Upper lobe of left lung (tissue), 6 donors: ENCODE data around the gene FAM20B. TPM values are rescaled to one million over a fixed set of nuclear protein-coding genes. Genes with fewer than 3 reads are reported as not detected.

Experiments
- ATAC-seq, 2 donors: fragments of 200-7000 bp; cut with Tn5 transposase; one replicate each; pipeline ENCODE4 v1.9.1; 2022; ENCODE audit warnings: mild to moderate bottlenecking in 2 of 2, moderate library complexity in 2 of 2; ENCODE audit not compliant: low FRiP score in 2 of 2
- DNase-seq, 2 donors: peaks; one replicate each; pipeline ENCODE4 v3.0.0-alpha.2; 2019 to 2020
- H3K27ac ChIP-seq, 4 donors: fragments of 200-600 bp; sonication (generic); one replicate each; pipeline ENCODE4 v1.5.1; 2016 to 2019
- H3K27me3 ChIP-seq, 4 donors: fragments of 200-600 bp; sonication (generic); one replicate each; pipeline ENCODE4 v1.5.1; 2017 to 2019
- H3K36me3 ChIP-seq, 4 donors: fragments of 200-600 bp; sonication (generic); one replicate each; pipeline ENCODE4 v1.5.1; 2016 to 2019
- H3K4me1 ChIP-seq, 4 donors: fragments of 200-600 bp; sonication (generic); one replicate each; pipeline ENCODE4 v1.5.1; 2018 to 2019
- H3K4me3 ChIP-seq, 4 donors: fragments of 200-600 bp; sonication (generic); one replicate each; pipeline ENCODE4 v1.5.1; 2017 to 2019; ENCODE audit warnings: mild to moderate bottlenecking in 2 of 4, moderate library complexity in 1 of 4
- H3K9me3 ChIP-seq, 4 donors: fragments of 200-600 bp; sonication (generic); one replicate each; pipeline ENCODE4 v1.5.1; 2018 to 2019
- CTCF ChIP-seq, 6 experiments: fragments of 450-650 bp in 4 of 6; fragments of 200-600 bp in 2 of 6; sonication (generic) in 2 of 6; IDR thresholded peaks; one replicate each; pipeline ENCODE4 v1.5.1; 2016 to 2019; ENCODE audit warnings: antibody characterized with exemption in 6 of 6
- EP300 ChIP-seq, 4 donors: sonication (generic); formaldehyde crosslinking; IDR thresholded peaks; one replicate each; pipeline ENCODE4 v1.5.1; 2017; ENCODE audit warnings: antibody characterized with exemption in 4 of 4, control low read depth in 2 of 4
- POLR2A ChIP-seq, 4 donors: fragments of 450-650 bp; IDR thresholded peaks; one replicate each; pipeline ENCODE4 v1.5.1; 2016 to 2017; ENCODE audit warnings: antibody characterized with exemption in 4 of 4, mild to moderate bottlenecking in 2 of 4
- POLR2AphosphoS5 ChIP-seq, 2 donors: sonication (generic); formaldehyde crosslinking; IDR thresholded peaks; one replicate each; pipeline ENCODE4 v1.5.1; 2017; ENCODE audit warnings: antibody characterized with exemption in 2 of 2
- WGBS, 2 donors: methylation state at CpG; one replicate each; pipeline ENCODE4 v1.1.5; 2017 to 2018; 5-methylcytosine and 5-hydroxymethylcytosine counted together
- total RNA-seq, 6 donors: library from RNA; depleted of rRNA in 4 of 6; stranded (reverse); fragments of >200 nt in 4 of 6; gene quantifications; one replicate each; pipeline versions ENCODE4 v1.1.0 to v1.2.1, GENCODE V29; 2016 to 2021
- donor health status: DM: no; HTN: no; CAD: no; lungs with moderate emphysema.
- donor health status: DM: no; HTN: yes; CAD: no; lungs with severe emphysema.

The FAM20B gene
- total RNA-seq, 6 donors from 2014 or later = 7.3 to 41.7 (median 24.9) TPM

- Histone ChIP-seq H3K4me1 (peaks cover 11 to 39% (median 30%) of the 10 kb centered on the region in 4 donors), H3K36me3 (no peaks in the 10 kb centered on the region), H3K27ac (peak overlapping the region; percentile 93 to 99 (median 98)), H3K9me3 (no peaks in the 10 kb centered on the region), H3K27me3 (no peaks in the 10 kb centered on the region), H3K4me3 (peak overlapping the region; percentile 93 to 98 (median 94))
- 16 to 23% methylated on average over 11 of the region's 11 CpGs for WGBS, 2 donors
- TF ChIP-seq POLR2AphosphoS5 (IDR thresholded peaks at IDR 0.05) = no peak
- TF ChIP-seq POLR2A (IDR thresholded peaks at IDR 0.05) = no peak
- no peak for TF ChIP-seq CTCF (IDR thresholded peaks at IDR 0.05)
- TF ChIP-seq EP300 (IDR thresholded peaks at IDR 0.05) = no peak
- DNase-seq (no peak), ATAC-seq (no peak)
Measured at GRCh38 chr1:179026813-179027669, 1.3 kb downstream of the FAM20B start.

GRCh38 chr1:179029321-179029759 lies 3.6 kb downstream of the FAM20B start:
- H3K9me3 ChIP-seq = no peaks in the 10 kb centered on the region
- TF ChIP-seq POLR2A (IDR thresholded peaks at IDR 0.05) (no peak), POLR2AphosphoS5 (IDR thresholded peaks at IDR 0.05) (no peak), CTCF (IDR thresholded peaks at IDR 0.05) (no peak)
- no peak overlapping the region for H3K4me3 ChIP-seq
- H3K4me1 ChIP-seq = peaks cover 14 to 52% (median 39%) of the 10 kb centered on the region in 4 donors
- no peaks in the 10 kb centered on the region for H3K27me3 ChIP-seq
- WGBS, 2 donors = 62 to 65% methylated on average over 3 of the region's 3 CpGs
- ATAC-seq (no peak), DNase-seq (no peak)
- H3K36me3 ChIP-seq = no peaks in the 10 kb centered on the region
- no peak overlapping the region for H3K27ac ChIP-seq

GRCh38 chr1:179030130-179030529 lies 4.4 kb downstream of the FAM20B start:
- no peaks in the 10 kb centered on the region for H3K27me3 ChIP-seq
- peaks cover 20 to 57% (median 44%) of the 10 kb centered on the region in 4 donors for H3K4me1 ChIP-seq
- no peak overlapping the region for H3K4me3 ChIP-seq
- H3K36me3 ChIP-seq = no peaks in the 10 kb centered on the region
- DNase-seq (no peak), ATAC-seq (no peak)
- no peaks in the 10 kb centered on the region for H3K9me3 ChIP-seq
- H3K27ac ChIP-seq = no peak overlapping the region
- no peak for TF ChIP-seq EP300 (IDR thresholded peaks at IDR 0.05)
- TF ChIP-seq POLR2A (IDR thresholded peaks at IDR 0.05) = no peak
- no peak for TF ChIP-seq CTCF (IDR thresholded peaks at IDR 0.05)
- TF ChIP-seq POLR2AphosphoS5 (IDR thresholded peaks at IDR 0.05) = no peak
- WGBS, 2 donors = 46 to 53% methylated on average over 5 of the region's 5 CpGs

GRCh38 chr1:179030683-179031082 lies 5.0 kb downstream of the FAM20B start:
- Histone ChIP-seq H3K4me1 (peaks cover 19 to 56% (median 42%) of the 10 kb centered on the region in 4 donors), H3K9me3 (no peaks in the 10 kb centered on the region), H3K36me3 (no peaks in the 10 kb centered on the region), H3K4me3 (no peak overlapping the region), H3K27ac (no peak overlapping the region), H3K27me3 (no peaks in the 10 kb centered on the region)
- ATAC-seq = no peak
- no peak for DNase-seq
- 78 to 87% methylated on average over 3 of the region's 3 CpGs for WGBS, 2 donors
- no peak for TF ChIP-seq CTCF (IDR thresholded peaks at IDR 0.05)
- TF ChIP-seq EP300 (IDR thresholded peaks at IDR 0.05) = no peak
- TF ChIP-seq POLR2AphosphoS5 (IDR thresholded peaks at IDR 0.05) = no peak
- TF ChIP-seq POLR2A (IDR thresholded peaks at IDR 0.05) = no peak
